GM23338 (cell line): ENCODE results near the gene PDE4D. TPM values are rescaled to one million over a fixed set of nuclear protein-coding genes. Genes with fewer than 3 reads are reported as not detected.

ENCODE experiments used
- CTCF ChIP-seq, 2 experiments: fragments of 200-600 bp in 1 of 2; sonication (generic) in 1 of 2; conservative IDR thresholded peaks; 2 replicates each; pipeline versions ENCODE4 v1.5.1 to v1.6.1; 2016 to 2017; ENCODE audit warnings: antibody characterized with exemption in 2 of 2, low read depth in 2 of 2, mild to moderate bottlenecking in 2 of 2, moderate library complexity in 1 of 2
- ETS1 ChIP-seq: IDR thresholded peaks from 2 replicates; pipeline ENCODE4 v1.6.1; 2016; ENCODE audit warnings: antibody characterized with exemption
- EZH2 ChIP-seq: fragments of 200-600 bp; sonication (generic); IDR thresholded peaks from one replicate; pipeline ENCODE4 v1.8.0; 2017; ENCODE audit warnings: antibody characterized with exemption, mild to moderate bottlenecking, low read depth; ENCODE audit not compliant: unreplicated experiment
- POLR2AphosphoS5 ChIP-seq: IDR thresholded peaks from 2 replicates; pipeline ENCODE4 v1.6.1; 2016; ENCODE audit warnings: antibody characterized with exemption, low read depth
- ZNF114 ChIP-seq: fragments of 250-450 bp; sonication (Bioruptor Pico); IDR thresholded peaks from 2 replicates; pipeline ENCODE4 v1.5.0; 2020; ENCODE audit warnings: mild to moderate bottlenecking, moderate library complexity
- ZNF462 ChIP-seq: fragments of 250-450 bp; sonication (Bioruptor Pico); IDR thresholded peaks from 2 replicates; pipeline ENCODE4 v1.5.0; 2020; ENCODE audit warnings: mild to moderate bottlenecking, moderate library complexity
- polyA plus RNA-seq: library from polyadenylated mRNA; unstranded; fragments of >200 nt; fragmentation: Nextera tagmentation; extraction: Ambion mirVana; gene quantifications from 2 replicates; pipeline ENCODE4 v1.2.1, GENCODE V29; 2016
- total RNA-seq: library from RNA; depleted of rRNA; stranded (reverse); fragments of >200 nt; shearing (Covaris generic); gene quantifications from 2 replicates; pipeline ENCODE4 v1.2.3, GENCODE V29; 2014

PDE4D gene
- total and polyA plus RNA-seq, 2 experiments from 2014 or later = 2.1 to 4.7 TPM

- TF ChIP-seq ZNF462 = no peak
- no peak for TF ChIP-seq EZH2
- no peak for TF ChIP-seq POLR2AphosphoS5
- no peak for TF ChIP-seq ZNF114 (CRISPR knock-in tag)
- TF ChIP-seq CTCF (conservative IDR thresholded peaks at IDR 0.05; ENCODE audit: low read depth in 2 of 2) = no peak
- no peak for TF ChIP-seq ETS1
Measured at GRCh38 chr5:59798862-59799667, 94.5 kb downstream of the PDE4D start (continued).
